Measurements from ENCODE around the gene ATP2B1. TPM values are rescaled to one million over a fixed set of nuclear protein-coding genes. Genes with fewer than 3 reads are reported as not detected.

The ATP2B1 gene
- total RNA-seq, 1 experiment from 2014 or later: 28.7 TPM

DNA sequence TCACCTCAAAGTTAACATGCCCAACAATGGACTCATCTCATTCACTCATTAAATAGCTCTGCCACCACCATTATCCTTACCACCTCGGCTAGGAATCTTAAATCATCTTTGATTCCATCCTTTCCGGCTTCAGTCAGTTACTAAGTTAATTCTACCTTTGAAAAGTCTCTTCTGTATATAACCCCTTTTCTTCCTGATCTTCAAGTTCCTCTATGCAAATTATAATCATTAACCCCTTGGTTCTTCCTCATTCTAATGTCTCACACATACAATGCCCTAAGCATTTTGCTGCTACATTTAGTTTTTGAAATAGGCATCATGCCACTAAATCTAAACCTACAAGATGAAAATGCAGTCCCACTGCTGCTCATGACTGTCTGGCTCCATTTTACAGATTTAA lies 51.6 kb downstream of the ATP2B1 start:
- no peak for DNase-seq (ENCODE audit: low spot score)

DNA sequence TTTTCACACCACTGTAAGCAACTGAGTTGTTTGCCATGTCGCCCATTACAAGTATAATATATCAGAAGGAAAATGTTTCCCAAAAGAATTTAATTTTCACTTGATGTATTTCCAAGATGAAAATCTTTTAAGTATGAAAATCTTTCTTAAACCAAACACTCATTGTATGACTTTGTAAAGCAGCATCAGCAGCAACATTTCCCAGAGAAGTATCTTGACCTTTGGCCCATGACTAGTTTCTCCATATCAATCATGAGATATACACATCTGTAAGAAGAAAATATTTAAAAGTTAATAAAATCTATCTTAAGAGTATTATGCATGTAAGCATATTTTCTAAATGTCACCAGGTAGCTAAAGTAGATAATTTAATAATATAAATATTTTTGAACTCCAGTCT lies 52.8 kb downstream of the ATP2B1 start:
- DNase-seq (ENCODE audit: low spot score): no peak

DNA sequence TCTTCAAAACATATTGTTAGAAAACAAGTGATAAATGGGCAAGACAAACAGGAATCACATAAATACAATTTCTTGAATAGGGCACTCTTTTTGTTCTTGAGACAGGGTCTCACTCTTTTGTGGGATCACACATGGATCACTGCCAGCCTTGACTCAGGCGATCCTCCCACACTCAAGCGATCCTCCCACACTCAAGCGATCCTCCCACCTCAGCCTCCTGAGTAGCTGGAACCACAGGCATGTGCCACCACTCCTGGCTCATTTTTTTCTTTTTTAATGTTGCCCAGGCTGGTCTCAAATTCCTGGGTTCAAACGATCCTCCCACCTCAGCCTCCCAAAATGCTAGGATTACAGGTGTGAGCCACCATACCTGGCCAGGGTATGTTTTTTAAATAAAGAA lies 57.4 kb downstream of the ATP2B1 start:
- no peak for DNase-seq (ENCODE audit: low spot score)

DNA sequence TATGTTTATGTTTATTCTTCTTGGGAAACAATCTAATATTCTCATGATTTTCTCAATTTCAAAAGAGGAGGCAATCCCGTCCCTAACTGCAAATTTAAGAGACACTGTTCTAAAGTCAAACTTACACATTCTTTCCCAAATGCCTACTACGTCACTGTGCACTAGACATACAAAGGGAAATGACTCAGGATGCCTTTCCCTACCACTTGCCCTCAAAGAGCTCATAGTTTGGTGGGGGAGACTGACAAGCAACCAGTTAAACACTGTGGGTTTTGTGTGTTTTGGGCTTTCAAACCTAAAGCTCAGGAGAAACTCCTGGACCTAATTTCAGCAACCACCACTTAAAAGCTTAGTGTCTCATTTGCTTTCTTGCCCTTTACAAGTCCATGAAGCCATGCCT lies 58.4 kb downstream of the ATP2B1 start:
- DNase-seq (ENCODE audit: low spot score): no peak

DNA sequence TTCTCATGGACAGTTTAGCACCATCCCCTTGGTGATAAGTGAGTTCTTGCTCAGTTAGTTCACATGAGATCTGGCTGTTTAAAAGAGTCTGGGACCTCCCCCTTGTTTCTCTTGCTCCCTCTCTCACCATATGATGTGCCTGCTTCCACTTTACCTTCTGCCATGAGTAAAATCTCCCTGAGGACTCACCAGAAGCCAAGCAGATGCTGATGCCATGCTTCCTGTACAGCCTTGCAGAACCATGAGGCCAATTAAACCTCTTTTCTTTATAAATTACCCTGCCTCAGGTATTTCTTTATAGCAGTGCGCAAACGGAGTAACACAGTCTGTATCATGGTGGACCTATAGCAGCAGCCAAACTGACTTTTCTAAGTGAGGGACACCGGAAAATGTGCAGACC lies 58.8 kb downstream of the ATP2B1 start:
- DNase-seq (ENCODE audit: low spot score): no peak

DNA sequence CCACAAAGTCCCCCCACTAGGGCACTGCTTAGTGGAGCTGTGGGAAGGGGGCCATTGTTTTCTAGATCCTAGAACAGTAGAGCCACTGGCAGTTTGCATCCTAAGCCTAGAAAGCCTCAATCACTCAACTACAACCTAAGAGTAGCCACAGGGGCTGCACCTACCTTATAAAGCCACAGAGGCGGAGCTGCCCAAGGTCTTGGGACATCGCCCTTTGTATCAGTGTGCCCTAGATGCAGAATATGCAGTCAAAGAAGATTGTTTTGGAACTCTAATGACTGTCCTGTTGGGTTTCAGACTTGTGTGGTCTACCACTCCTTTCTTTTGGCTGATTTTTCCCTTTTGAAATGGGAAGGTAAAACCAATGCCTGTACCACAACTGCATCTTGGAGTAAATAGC lies 59.5 kb downstream of the ATP2B1 start:
- no peak for DNase-seq (ENCODE audit: low spot score)

DNA sequence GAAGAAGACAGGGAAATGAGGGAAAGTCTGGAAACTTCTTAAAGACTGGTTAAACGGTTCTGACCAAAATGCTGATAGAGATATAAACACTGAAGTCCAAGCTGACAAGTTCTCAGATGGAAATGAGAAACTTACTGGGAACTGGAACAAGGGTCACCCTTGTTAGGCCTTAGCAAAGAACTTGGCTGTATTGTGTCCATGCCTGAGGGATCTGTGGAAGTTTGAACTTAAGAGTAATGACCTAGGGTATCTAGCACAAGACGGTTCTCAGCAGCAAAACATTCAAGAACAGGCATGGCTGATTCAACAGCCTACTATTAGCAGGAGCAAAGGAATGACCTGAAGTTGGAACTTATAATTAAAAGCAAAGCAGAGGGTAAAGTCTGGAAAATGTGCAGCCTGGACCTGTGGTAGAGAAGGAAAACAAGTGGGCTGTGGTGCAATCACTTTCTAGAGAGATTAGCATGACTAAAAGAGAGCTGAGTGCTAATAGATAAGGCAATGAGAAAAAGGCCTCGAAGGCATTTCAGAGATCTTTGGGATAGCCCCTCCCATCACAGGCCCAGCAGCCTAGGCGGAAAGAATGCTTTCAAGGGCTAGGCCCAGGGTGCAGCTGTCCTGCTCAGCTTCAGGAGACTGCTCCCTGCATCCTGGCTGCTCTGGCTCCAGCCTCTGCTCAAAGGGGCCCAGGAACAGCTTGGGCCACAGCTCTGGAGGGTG lies 60.3 kb downstream of the ATP2B1 start:
- no peak for DNase-seq (ENCODE audit: low spot score)

DNA sequence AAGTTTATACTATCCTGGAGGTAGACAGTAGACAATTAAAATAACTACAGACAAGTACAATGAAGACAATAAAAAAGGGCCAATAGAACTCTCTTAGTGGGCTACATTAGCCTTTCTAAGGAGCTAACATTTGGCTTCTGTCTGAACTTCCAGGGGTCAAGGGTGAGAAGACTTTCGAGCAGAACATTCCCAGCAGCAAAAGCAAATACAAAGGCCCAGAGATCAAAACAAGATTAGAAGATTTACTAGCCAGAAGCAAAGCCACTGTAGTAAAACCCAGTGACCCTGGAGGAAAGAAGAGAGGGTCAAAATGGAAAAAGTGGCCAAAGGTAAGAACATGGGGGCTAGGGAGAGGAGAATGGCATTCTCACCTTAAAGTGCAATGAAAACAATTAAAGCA lies 63.2 kb downstream of the ATP2B1 start:
- DNase-seq (ENCODE audit: low spot score): no peak

DNA sequence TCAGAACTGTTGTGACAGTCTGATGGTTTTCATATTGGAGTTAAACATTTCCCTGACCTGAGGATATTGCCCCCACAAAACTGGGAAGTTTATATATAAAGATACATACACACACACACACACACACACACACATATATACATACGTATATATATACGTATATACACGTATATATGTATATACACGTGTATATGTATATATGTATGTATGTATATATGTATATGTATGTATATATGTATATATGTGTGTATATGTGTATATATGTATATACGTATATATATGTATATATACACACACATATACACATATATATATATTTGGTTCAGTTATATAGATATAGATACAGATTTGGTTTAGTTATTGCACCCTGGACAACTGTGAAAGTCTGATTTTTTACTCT lies 65.7 kb downstream of the ATP2B1 start:
- DNase-seq (ENCODE audit: low spot score): no peak

DNA sequence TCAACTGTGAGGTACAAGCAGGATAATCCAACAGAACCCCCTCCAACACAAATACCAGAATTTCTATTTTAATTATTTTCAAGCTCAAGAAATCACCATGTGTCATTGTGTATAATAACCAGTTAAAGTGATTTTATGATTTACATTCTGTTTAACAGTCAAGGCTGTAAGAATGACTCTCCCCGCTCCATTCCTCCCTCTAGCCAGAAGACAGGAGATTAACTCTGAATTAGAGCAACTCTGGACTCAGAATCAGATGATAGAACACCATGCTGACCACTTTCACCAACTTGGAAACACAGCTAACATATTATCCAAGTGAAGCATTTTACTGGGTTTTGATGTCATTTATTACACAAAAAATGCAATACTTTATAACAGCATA lies 71.9 kb downstream of the ATP2B1 start:
- DNase-seq (ENCODE audit: low spot score): no peak

DNA sequence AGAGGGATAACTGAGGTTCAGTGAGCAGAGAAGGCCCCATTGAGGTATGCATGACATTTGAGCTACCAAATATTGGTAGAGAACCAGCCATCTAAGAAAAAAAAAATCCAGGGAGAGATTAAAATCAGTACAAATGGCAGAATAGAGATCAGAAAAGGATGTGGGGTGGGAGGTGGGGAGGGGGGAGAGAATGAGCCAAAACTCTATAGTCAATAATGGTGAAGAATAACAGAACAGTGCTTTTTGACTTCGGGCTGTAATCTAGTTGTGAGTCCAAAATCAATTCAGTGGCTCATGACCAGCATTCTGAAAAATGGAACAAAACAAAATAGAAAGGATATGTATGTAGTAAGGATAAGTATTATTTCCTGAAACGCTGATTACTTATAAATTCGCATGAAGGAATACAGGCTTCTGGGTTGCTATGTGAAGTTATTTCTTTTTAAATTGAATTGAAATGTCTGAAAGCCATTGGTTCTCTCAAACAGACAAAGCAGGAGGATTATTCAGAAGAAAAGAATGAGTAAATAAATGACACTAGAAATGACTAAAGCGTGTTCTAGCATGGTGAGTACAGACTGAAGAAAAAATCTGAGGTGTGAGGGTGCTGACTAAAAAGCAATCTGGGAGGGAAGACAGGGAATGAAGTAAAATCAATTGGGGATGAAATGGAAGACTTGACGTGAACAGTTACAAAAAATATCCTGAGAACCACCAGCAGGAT lies 72.4 kb downstream of the ATP2B1 start:
- no peak for DNase-seq (ENCODE audit: low spot score)

DNA sequence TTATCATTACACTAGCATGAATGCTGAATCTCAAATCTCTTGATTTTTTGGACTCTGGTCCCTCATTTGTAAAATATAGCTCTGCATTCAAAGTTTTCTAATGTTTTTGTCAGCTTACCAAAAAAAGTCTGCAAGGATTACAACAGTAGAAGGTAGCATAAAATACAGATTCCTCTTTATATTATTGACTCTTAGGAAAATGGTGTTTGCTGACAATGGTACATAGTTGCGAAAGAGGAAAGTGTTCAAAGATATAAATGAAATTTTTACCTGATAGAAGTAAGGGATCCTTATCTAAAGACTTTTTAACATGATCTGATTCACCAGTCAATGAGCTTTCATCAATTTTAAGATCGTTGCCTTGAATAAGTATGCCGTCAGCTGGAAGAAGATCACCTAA lies 74.1 kb downstream of the ATP2B1 start:
- no peak for DNase-seq (ENCODE audit: low spot score)

DNA sequence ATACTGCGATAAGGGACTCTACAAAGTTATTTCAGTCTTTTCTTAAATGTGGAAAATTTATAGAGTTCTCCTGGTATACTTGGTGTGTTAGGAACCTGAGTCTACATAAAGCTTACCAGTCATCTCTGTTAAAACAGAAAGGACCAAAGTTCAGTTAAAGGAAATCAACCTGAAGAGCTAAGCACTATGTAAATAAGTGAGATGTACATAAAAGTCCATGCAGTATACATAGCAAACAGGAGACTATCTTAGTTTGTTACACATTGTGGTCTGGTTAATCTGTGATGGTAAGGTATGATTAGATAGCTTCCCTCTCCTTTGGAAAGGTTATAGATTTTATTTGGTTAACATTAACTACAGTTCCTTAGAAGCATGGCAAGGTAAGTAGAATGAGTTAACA lies 75.9 kb downstream of the ATP2B1 start:
- DNase-seq (ENCODE audit: low spot score): no peak

DNA sequence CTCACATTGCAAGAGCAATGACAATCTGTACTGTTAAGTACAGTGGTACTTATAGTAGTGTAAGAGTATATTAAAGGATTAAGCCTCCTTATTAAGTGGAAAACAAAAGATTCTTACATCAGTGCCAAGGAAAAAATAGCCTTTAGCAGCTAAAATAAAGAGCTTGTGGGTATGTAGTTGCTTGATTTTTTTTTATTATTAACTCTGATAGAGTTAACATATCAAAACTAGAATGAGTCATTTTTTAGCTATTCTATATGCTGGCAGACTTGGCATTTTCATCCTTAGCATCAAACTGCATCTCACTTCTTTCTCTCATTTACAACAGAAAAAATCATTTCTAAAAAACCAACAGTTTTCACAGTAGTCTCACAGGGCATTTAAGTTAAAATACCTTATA lies 86.5 kb downstream of the ATP2B1 start:
- DNase-seq (ENCODE audit: low spot score): no peak

DNA sequence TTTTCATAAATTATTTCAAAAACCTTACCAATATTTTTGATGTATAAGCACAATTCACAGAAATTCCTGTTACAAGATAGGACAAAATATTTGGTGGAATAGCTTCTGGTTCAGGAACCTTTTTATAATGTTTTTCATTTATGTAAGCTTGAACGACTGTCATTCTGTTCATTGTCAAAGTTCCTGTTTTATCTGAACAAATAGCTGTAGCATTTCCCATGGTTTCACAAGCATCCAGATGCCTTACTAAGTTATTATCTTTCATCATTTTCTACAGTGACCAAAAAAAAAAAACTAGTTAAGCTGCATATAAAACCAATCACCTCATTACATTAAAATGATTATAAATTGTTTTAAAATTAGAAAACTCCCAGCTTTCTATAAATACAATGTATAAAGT lies 87.1 kb downstream of the ATP2B1 start:
- DNase-seq (ENCODE audit: low spot score): no peak

DNA sequence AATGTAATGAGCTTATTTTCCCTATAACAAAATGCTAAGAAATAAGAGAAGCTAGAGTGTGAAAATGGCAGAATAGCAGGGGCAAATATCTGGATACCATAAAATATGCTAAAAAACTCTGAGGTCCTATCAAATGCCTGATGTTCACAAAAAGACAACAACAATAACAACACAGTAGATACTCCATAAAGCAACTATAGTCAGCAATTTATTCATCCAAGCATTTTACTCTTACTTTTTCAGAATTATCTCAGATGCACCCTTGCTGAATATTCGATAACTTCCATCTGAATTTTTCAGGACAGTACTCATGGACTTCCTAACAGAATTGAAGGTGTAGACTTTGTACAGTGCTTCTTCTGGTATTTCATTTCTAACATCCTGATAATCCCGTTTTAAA lies 88.9 kb downstream of the ATP2B1 start:
- DNase-seq (ENCODE audit: low spot score): no peak

DNA sequence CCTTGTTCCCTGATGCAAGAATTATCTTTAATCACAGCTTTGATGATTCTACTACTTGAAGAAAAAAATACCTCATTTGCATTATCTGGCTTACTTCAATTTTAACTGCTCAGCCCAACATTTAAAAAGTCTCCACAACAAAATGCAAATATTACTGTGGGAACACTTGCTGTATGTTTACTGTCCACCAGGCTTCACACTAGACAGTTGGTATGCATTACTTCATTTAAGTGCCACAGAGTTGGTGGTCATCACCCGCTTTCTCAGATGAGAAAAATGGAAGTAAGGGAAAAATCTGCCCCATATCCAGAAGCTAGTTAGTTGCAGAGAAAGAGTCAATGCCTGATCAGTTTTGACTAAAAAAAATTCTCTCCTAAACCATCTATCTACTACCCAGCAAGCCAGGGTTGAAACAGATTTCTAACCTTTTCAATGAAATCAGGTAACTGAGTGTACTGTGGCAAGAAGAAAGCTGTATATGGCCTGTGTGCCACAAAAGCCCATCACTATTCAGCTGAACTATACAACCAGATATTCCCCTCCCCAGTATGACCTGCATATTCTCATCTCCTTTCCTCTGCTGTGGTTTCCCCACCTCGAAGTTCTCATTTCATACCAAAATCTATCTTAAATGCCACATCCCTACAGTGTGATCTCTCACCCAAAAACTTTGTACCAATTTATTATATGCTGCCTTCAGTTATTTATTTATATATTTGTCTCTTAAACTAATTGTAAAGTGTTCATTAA lies 90.3 kb downstream of the ATP2B1 start:
- no peak for DNase-seq (ENCODE audit: low spot score)

DNA sequence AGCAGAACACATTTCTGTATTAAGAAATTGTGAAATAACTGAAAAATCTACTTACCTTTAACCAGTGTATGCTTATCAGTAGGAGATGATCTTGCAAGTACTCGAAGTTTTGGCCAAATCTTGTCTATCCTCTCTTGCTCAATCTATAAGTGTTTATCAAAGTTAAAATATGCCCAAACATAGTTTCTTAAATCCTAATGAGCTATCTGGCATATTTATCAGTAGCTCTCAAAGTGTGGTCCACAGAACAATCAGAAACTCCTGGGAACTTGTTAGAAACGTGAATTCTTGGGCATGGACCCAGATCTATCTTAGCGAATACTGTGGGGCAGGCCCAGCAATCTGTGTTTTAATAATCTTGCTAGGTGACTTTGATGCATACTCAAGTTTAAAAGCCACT lies 98.3 kb downstream of the ATP2B1 start:
- no peak for DNase-seq (ENCODE audit: low spot score)

DNA sequence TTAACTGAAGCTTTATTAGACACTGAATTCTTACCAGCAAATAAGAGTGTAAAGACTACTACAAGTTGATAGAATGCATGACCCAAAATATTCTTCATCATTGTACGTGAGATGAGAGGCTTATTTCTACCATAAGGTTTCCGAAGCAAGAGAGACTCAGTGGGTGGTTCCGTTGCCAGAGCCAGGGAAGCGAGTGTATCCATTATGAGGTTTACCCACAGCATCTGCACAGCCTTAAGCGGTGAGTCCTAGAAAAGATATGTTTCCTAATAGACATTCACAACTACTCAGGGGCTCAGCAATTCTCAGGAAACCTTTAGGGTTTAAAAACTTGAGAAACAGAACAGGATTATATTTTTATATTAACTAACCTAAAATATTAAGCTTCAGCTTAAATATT lies 105.0 kb downstream of the ATP2B1 start:
- DNase-seq (ENCODE audit: low spot score): no peak

DNA sequence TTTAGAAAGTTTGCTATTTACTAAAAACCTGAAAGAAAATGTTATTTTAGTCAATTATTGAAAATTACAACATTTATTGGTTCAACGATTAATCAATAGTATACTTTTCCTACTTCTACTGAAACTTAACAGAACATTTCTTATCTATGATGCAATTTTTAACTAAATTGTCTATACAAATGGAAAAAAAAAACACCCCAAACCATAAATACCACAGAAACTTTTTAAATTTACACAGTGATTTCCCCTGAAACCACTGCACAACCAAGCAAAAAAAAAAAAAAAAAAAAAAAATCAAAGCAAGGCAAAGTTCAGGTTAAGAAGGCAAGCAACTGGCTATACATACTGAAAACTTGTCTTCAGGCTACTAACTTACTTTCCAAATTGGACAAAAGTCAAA lies 110.9 kb downstream of the ATP2B1 start:
- DNase-seq (ENCODE audit: low spot score): no peak

DNA sequence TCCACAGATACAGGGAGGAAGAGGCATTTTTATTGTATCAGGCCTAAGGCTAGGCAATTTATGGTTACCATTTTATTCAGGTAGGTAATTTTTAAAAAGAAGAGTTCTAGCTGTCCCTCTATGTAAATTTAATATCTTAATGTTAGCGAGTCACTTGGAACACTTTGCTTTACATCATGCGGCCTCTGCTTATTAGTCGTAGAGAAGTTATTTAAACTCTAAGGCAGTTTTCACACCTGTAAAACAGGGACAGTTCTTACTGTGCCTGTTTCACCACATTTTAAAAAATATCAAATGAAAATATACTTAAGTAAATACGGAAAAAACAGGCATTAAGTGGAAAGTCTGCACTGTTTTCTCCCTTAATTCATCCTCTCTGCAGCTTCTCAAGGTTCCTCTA lies 111.4 kb downstream of the ATP2B1 start:
- no peak for DNase-seq (ENCODE audit: low spot score)

DNA sequence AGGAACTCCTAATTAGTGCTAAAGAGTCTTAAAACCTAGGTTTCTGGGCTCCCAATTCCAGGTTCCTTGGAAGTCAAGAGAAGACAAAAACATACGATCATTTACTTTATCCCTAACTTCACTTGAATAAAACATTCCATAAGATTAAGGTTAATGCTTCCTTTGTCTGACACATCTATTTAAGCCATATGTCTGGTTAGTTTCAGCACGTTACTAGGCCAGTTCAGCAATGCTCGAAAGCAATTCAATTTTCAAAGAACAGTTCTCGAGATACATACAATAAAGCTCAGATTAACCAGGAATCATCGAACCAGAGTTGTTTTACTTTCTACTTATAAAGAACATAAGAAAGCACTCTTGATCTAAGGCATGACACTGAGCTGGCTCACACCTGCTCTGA lies 114.8 kb downstream of the ATP2B1 start:
- DNase-seq (ENCODE audit: low spot score): no peak

DNA sequence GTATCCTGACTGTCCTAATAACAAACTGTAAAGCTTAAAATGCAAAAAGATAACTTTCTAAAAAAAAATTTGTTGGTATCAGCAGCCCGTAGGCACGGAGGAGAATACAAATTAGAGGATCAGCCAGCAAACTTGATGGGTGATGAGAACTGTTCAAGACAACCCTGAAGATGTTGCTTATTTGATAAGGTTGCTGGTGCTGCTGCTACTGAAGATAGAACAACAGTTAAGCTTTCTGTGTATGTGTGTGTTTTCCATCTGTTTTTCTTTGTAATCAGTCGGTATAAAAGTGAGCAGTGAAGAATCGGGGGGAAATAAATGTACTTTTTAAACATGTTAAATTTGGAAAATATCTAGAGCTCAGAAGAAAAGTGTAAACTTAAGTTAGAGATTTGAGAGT lies 115.4 kb downstream of the ATP2B1 start:
- no peak for DNase-seq (ENCODE audit: low spot score)

Measured in H4 (cell line).